Brain microvascular endothelial cell (primary cell): ENCODE data around the gene KRAS.

ENCODE experiments used
- DNase-seq: peaks from one replicate; pipeline ENCODE4 v3.0.0-alpha.2; 2020
- H3K27ac ChIP-seq: fragments of 250-450 bp; sonication (Bioruptor Pico); 2 replicates; pipeline ENCODE4 v1.5.1; 2020; ENCODE audit warnings: mild to moderate bottlenecking, moderate library complexity
- H3K27me3 ChIP-seq: fragments of 250-450 bp; sonication (Bioruptor Pico); replicated peaks from 2 replicates; pipeline ENCODE4 v1.5.1; 2020; ENCODE audit warnings: mild to moderate bottlenecking
- H3K36me3 ChIP-seq: fragments of 250-450 bp; sonication (Bioruptor Pico); replicated peaks from 2 replicates; pipeline ENCODE4 v1.5.1; 2020; ENCODE audit warnings: mild to moderate bottlenecking
- H3K4me3 ChIP-seq: 2 replicates; pipeline ENCODE4 v1.5.1; 2011; ENCODE audit warnings: low read depth, mild to moderate bottlenecking, control low read depth, low read length, moderate library complexity
- in situ Hi-C: cut with HindIII; loops from 2 replicates; pipeline ENCODE4 v1.10.0; 2017; ENCODE audit warnings: low sequenced_read_pairs, low pct_ligation_motif_present
- TF ChIP-seq, protein P1 (sequence below): IDR thresholded peaks from 2 replicates; pipeline ENCODE4 v1.5.1; 2011; ENCODE audit warnings: low read depth, mild to moderate bottlenecking, moderate library complexity, low read length, control low read depth, inconsistent platforms; ENCODE audit errors: missing control alignments

The KRAS gene

DNA sequence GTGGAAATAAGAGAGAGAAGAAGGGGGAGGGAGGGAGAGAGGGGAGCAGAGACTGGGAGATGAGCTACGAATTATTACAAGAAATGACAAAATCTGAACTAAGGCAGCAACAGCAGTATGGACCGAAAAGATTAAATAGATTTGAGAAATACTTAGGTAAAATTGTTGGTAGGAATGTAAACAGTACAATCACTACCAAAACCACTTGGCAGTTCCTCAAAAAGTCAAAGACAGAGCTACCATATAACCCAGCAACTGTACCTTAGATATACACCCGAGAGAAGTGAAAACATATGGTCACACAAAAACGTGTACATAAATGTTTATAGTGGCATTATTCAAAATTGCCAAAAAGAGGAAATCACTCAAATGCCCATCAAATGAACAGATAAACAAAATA is 14.1 kb downstream of the KRAS start:
- Histone ChIP-seq H3K27ac (no peak overlapping the region), H3K4me3 (no peak overlapping the region), H3K27me3 (no peaks in the 10 kb centered on the region), H3K36me3 (peaks cover 2% of the 10 kb centered on the region)
- TF ChIP-seq, protein P1, sequence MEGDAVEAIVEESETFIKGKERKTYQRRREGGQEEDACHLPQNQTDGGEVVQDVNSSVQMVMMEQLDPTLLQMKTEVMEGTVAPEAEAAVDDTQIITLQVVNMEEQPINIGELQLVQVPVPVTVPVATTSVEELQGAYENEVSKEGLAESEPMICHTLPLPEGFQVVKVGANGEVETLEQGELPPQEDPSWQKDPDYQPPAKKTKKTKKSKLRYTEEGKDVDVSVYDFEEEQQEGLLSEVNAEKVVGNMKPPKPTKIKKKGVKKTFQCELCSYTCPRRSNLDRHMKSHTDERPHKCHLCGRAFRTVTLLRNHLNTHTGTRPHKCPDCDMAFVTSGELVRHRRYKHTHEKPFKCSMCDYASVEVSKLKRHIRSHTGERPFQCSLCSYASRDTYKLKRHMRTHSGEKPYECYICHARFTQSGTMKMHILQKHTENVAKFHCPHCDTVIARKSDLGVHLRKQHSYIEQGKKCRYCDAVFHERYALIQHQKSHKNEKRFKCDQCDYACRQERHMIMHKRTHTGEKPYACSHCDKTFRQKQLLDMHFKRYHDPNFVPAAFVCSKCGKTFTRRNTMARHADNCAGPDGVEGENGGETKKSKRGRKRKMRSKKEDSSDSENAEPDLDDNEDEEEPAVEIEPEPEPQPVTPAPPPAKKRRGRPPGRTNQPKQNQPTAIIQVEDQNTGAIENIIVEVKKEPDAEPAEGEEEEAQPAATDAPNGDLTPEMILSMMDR = no peak
- in situ Hi-C loops = no loop called here
- DNase-seq = no peak

GRCh38 chr12:25236190-25236589 is 14.5 kb downstream of the KRAS start:
- Histone ChIP-seq H3K4me3 (no peak overlapping the region), H3K27me3 (no peaks in the 10 kb centered on the region), H3K27ac (no peak overlapping the region), H3K36me3 (peaks cover 2% of the 10 kb centered on the region)
- DNase-seq = peak; percentile 33
- TF ChIP-seq, protein P1 = no peak
- in situ Hi-C loops = no loop called here

DNA sequence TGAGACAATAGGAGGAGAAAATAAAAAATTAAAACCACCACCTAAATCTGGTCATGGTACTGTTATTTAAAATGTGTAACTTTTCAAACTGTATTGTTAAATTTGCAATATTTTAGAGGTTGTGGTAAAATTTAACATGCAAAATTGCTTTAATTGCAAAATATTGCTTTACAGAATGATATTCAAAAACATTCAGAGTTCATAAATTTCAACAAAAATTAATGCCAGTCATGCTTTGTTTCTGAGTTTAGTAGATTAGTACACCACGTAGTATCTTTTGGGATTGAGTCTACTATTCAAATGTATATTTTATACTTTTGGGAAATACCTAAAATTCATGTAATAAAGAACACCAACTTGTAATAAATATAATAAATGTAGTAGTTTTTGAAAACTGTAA is 37.4 kb downstream of the KRAS start:
- DNase-seq = no peak
- in situ Hi-C loops = no loop called here
- TF ChIP-seq, protein P1 = no peak

DNA sequence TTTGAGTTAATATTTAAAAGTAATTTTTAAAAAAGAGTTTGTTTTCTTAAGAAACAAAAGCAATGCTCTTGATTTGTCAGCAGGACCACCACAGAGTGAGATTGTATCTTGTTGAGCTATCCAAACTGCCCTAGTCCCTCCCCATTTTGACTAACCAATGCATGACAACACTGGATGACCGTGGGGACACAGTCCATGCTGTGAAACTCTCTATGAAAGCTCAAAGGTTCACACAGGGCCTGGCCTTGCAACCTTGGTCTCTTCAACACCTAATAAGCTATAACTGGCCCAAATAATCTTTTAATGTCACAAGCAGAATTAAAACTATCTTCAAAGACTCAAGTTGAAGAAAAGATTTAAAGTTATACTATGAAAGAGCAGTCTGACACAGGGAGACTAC is 42.2 kb downstream of the KRAS start:
- Histone ChIP-seq H3K36me3 (peaks cover 3% of the 10 kb centered on the region), H3K27me3 (no peaks in the 10 kb centered on the region), H3K27ac (no peak overlapping the region), H3K4me3 (no peak overlapping the region)
- TF ChIP-seq, protein P1 = no peak
- in situ Hi-C loops = no loop called here
- no peak for DNase-seq

More for the DNA sequence above, 37.4 kb downstream of the KRAS start:
- Histone ChIP-seq H3K4me3 (no peak overlapping the region), H3K27me3 (no peaks in the 10 kb centered on the region), H3K27ac (no peak overlapping the region), H3K36me3 (no peaks in the 10 kb centered on the region)

- Histone ChIP-seq H3K4me3 (no peak overlapping the region), H3K27me3 (no peaks in the 10 kb centered on the region), H3K27ac (no peak overlapping the region), H3K36me3 (peaks cover 3% of the 10 kb centered on the region)
- in situ Hi-C loops = no loop called here
- DNase-seq = no peak
- TF ChIP-seq, protein P1 = no peak
Observed at GRCh38 chr12:25207846-25208245, 42.9 kb downstream of the KRAS start.

- Histone ChIP-seq H3K27ac (no peak overlapping the region), H3K4me3 (no peak overlapping the region), H3K36me3 (peaks cover 3% of the 10 kb centered on the region), H3K27me3 (no peaks in the 10 kb centered on the region)
- in situ Hi-C loops = no loop called here
- no peak for DNase-seq
- TF ChIP-seq, protein P1 = no peak
Observed at GRCh38 chr12:25207411-25207810, 43.3 kb downstream of the KRAS start.
